Spinal cord (tissue), 10 donors: ENCODE data around the gene ADGRA3. TPM values are rescaled to one million over a fixed set of nuclear protein-coding genes. Genes with fewer than 3 reads are reported as not detected.
A peak's percentile ranks its signal among the peaks of the same experiment; 100 is the strongest.

Experiments used
- DNase-seq, 6 donors: peaks; one replicate each; pipeline versions ENCODE4 v3.0.0 to v3.0.0-alpha.2; 2013 to 2015; ENCODE audit warnings: low spot score in 6 of 6, low read depth in 4 of 6
- H3K27ac ChIP-seq: one replicate; pipeline ENCODE4 v1.5.1; 2013; ENCODE audit warnings: low read depth, low read length, control low read depth
- H3K27me3 ChIP-seq: one replicate; pipeline ENCODE4 v1.6.1; 2013; ENCODE audit warnings: low read length; ENCODE audit not compliant: control insufficient read depth, insufficient read depth
- H3K36me3 ChIP-seq: one replicate; pipeline ENCODE4 v1.6.1; 2013; ENCODE audit warnings: low read length; ENCODE audit not compliant: control insufficient read depth, insufficient read depth
- H3K4me1 ChIP-seq: one replicate; pipeline ENCODE4 v1.6.1; 2013; ENCODE audit warnings: low read length; ENCODE audit not compliant: control insufficient read depth, insufficient read depth
- H3K4me3 ChIP-seq: one replicate; pipeline ENCODE4 v1.5.1; 2013; ENCODE audit warnings: low read depth, low read length, control low read depth
- H3K9me3 ChIP-seq: one replicate; pipeline ENCODE4 v1.6.1; 2013; ENCODE audit warnings: low read length; ENCODE audit not compliant: control insufficient read depth, insufficient read depth
- WGBS: methylation state at CpG from one replicate; pipeline ENCODE4 v1.1.5; 2013; ENCODE audit warnings: missing lambda C conversion rate; ENCODE audit not compliant: insufficient coverage; 5-methylcytosine and 5-hydroxymethylcytosine counted together
- polyA plus RNA-seq, 2 donors: library from polyadenylated mRNA; unstranded; fragments of 120-200 nt; gene quantifications; one replicate each; pipeline ENCODE4 v1.2.1, GENCODE V29; 2013; ENCODE audit not compliant: insufficient read length in 2 of 2
- total RNA-seq, 2 donors: library from RNA; depleted of rRNA in 1 of 2; stranded (reverse); fragments of 120-200 nt in 1 of 2; fragments of >200 nt in 1 of 2; gene quantifications; one replicate each; pipeline versions ENCODE4 v1.2.3 to v1.2.4, GENCODE V29; 2013 to 2014
- donor health status: healthy.

Gene ADGRA3
- total and polyA plus RNA-seq, 4 donors = 33.9 to 57.4 (median 40.8) TPM

DNA sequence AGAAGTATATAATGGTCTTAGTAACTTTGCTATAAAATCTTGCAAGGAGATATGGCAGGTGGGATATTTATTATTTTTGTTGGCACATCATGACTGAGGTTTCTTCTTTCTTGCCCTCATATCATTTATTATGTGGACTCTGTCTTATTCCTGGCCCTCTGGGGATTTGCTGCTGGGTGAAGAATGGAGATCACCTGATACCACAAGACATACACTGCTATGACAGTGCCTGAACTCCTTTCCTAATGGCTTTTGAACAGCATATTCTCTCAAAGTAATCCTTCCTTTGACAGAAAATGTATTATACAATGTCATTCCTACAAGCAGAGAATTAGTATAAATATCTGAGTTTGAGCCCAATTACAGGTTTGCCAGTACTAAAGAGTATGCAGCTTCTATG lies 22.0 kb upstream of the ADGRA3 start:
- no peaks in the 10 kb centered on the region for H3K27me3 ChIP-seq
- H3K4me1 ChIP-seq = no peaks in the 10 kb centered on the region
- no peaks in the 10 kb centered on the region for H3K36me3 ChIP-seq
- DNase-seq = no peak
- peaks cover 11% of the 10 kb centered on the region for H3K9me3 ChIP-seq
- H3K27ac ChIP-seq = no peak overlapping the region
- H3K4me3 ChIP-seq = no peak overlapping the region

DNA sequence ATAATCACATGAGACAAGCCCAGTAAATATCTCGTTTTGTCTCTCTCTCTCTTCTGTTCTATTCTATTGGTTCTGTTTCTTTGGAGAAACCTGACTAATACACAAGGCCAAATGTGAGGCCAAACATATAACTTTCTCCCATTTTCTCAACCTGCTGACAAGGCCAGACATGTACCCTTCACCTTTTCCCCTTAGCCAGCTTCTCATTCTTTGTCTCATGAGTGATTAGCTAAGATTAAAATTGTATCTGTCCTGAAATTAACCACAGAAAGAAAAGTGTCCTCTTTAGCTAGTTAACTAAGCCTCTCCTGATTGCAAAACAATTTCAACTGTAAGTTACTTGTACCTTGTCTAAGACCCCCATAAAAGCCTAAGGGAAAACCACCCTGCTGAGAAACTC lies 18.5 kb upstream of the ADGRA3 start:
- no peak for DNase-seq
- no peaks in the 10 kb centered on the region for H3K27me3 ChIP-seq
- H3K9me3 ChIP-seq = peaks cover 11% of the 10 kb centered on the region
- H3K36me3 ChIP-seq = no peaks in the 10 kb centered on the region
- H3K4me3 ChIP-seq = no peak overlapping the region
- no peaks in the 10 kb centered on the region for H3K4me1 ChIP-seq
- WGBS = no CpG with 5 or more reads among the region's 1 CpG
- no peak overlapping the region for H3K27ac ChIP-seq

DNA sequence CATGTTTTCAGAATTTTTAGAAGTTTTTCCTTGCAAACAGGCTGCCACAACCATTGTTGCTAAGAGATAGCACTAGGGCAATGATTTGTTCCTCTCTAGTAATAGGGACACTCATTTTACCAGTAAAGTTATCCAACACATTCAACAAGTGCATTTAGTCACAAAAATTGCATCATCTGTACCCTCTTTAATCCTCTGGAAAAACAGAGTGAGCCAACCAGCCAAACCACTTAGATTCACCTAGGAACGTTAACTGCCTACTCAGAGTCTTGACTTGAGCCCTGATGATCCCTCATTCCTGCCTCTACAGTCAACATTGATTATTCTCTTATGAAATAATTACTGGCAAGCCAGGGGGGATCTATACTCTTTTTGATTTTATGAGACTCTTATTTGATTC lies 17.0 kb upstream of the ADGRA3 start:
- Histone ChIP-seq H3K36me3 (no peaks in the 10 kb centered on the region), H3K4me3 (no peak overlapping the region), H3K27ac (no peak overlapping the region), H3K9me3 (peaks cover 11% of the 10 kb centered on the region), H3K27me3 (no peaks in the 10 kb centered on the region), H3K4me1 (no peaks in the 10 kb centered on the region)
- WGBS = no CpG with 5 or more reads among the region's 1 CpG
- no peak for DNase-seq

GRCh38 chr4:22532117-22532516 lies 16.3 kb upstream of the ADGRA3 start:
- H3K4me3 ChIP-seq = no peak overlapping the region
- H3K36me3 ChIP-seq = no peaks in the 10 kb centered on the region
- H3K9me3 ChIP-seq = peaks cover 11% of the 10 kb centered on the region
- H3K27ac ChIP-seq = no peak overlapping the region
- no peaks in the 10 kb centered on the region for H3K4me1 ChIP-seq
- no CpG with 5 or more reads among the region's 1 CpG for WGBS
- DNase-seq = no peak
- no peaks in the 10 kb centered on the region for H3K27me3 ChIP-seq

DNA sequence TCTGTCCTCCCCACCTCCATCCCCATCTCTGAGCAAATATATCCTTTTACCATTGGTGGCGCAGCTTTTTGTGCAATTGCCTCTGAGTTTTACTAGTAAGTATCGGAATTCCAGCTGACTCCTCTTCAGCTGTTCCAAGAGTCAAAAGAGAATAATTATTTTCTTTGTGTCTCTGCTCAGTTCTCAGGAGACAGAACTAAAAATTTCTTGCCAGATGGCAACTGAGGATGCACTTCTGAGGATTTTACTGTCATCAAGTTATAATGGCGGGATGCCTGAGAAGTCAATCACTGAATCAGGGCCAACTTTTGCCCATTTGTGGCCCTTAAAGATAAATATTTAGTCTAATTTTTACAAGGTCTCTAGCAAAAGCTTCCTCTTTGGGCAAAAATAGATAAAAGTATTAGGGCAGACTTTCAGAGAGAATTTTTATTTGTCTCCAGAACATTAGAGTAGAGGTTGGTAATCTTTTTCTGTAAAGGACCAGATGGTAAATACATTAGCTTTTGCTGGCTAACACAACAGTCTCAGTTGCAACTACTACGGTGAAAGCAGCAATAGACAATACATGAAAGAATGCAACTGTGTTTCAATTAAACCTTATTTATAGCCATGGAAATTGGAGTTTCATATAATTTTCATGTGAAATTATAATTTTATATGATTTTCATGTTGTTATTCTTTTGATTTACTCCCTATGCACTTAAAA lies 15.6 kb upstream of the ADGRA3 start:
- H3K4me1 ChIP-seq = no peaks in the 10 kb centered on the region
- peak in 2 of 6 donors; percentile 16 to 68 for DNase-seq
- H3K9me3 ChIP-seq = peaks cover 11% of the 10 kb centered on the region
- WGBS = 60% methylated on average over 2 of the region's 4 CpGs
- no peaks in the 10 kb centered on the region for H3K36me3 ChIP-seq
- no peak overlapping the region for H3K27ac ChIP-seq
- no peak overlapping the region for H3K4me3 ChIP-seq
- H3K27me3 ChIP-seq = no peaks in the 10 kb centered on the region

DNA sequence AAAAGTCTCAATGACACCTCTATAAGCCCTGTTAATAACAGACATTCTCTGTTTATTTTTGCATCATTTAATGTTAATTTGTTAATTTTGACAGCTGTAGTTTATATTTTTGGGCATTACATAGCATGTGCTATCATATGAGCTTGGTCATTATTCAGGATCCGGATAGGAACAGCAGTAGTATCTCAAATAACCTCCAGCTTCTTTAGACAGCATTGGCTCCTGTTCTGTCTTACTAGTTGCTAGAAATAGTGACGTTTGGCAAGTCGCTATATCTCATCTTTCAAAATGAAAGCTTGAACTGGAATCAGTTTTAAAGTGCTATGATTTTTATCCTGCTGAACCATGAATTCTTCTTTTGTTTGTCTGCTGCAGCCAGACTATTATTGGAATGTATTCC lies 9.0 kb upstream of the ADGRA3 start:
- no peaks in the 10 kb centered on the region for H3K9me3 ChIP-seq

GRCh38 chr4:22522706-22523501 lies 7.0 kb upstream of the ADGRA3 start:
- DNase-seq = no peak
- no peaks in the 10 kb centered on the region for H3K36me3 ChIP-seq
- H3K27ac ChIP-seq = no peak overlapping the region
- no peaks in the 10 kb centered on the region for H3K9me3 ChIP-seq
- 70% methylated on average over 7 of the region's 9 CpGs for WGBS
- H3K4me3 ChIP-seq = no peak overlapping the region
- H3K4me1 ChIP-seq = no peaks in the 10 kb centered on the region
- no peaks in the 10 kb centered on the region for H3K27me3 ChIP-seq

More for the DNA sequence above, 9.0 kb upstream of the ADGRA3 start:
- Histone ChIP-seq H3K4me3 (no peak overlapping the region), H3K4me1 (no peaks in the 10 kb centered on the region), H3K27ac (no peak overlapping the region), H3K36me3 (no peaks in the 10 kb centered on the region), H3K27me3 (no peaks in the 10 kb centered on the region)
- WGBS = no CpG with 5 or more reads among the region's 3 CpGs
- DNase-seq = no peak

DNA sequence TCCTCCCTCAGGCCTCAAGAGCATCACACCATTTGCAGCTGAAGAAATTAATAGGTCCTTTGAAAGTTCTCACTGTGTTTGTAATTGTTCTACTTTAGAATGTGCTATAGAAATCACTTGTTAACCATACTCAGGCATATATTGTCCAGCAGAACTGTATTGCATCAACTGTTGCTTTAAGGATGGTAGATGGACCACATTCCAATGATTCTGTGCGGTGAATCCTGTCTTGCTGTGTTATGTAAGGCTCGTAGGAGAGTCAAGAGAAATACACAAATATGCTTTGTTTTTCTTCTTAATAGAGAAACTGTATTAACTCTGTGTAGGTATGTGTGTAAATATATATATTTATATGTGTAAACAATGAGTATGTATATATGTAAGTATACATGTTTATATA lies 6.3 kb upstream of the ADGRA3 start:
- H3K27me3 ChIP-seq = no peaks in the 10 kb centered on the region
- no peaks in the 10 kb centered on the region for H3K4me1 ChIP-seq
- H3K27ac ChIP-seq = no peak overlapping the region
- H3K4me3 ChIP-seq = no peak overlapping the region
- WGBS = no CpG with 5 or more reads among the region's 2 CpGs
- no peaks in the 10 kb centered on the region for H3K36me3 ChIP-seq
- H3K9me3 ChIP-seq = no peaks in the 10 kb centered on the region
- no peak for DNase-seq

DNA sequence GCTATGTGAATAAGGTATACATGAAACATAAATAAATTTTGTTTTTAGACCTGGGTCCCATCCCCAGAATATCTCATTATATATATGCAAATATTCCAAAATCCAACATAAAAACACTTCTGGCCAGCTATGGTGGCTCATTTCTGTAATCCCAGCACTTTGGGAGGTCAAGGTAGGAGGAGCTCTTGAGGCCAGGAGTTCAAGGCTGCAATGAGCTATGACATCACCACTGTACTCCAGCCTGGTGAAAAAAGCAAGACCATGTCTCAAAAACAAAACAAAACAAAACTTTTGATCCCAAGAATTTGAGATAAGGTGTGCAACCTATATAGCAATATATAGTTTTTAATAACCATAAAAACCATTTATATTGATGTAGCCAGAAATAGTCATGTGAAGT lies 5.4 kb upstream of the ADGRA3 start:
- Histone ChIP-seq H3K27ac (no peak overlapping the region), H3K27me3 (no peaks in the 10 kb centered on the region), H3K36me3 (no peaks in the 10 kb centered on the region), H3K9me3 (no peaks in the 10 kb centered on the region), H3K4me3 (no peak overlapping the region), H3K4me1 (peaks cover 2% of the 10 kb centered on the region)
- no peak for DNase-seq
